Right forelimb (tissue), 1 donor: ENCODE measurements around the gene UBA3.

Source experiments
- DNase-seq: peaks from one replicate; pipeline ENCODE4 v3.0.0-alpha.2; 2018

Gene UBA3

GRCh38 chr3:69097407-69098086 lies 17.4 kb upstream of the UBA3 start:
- DNase-seq: no peak

- no peak for DNase-seq
Observed at GRCh38 chr3:69096299-69096698, 16.1 kb upstream of the UBA3 start.

- no peak for DNase-seq
Observed at GRCh38 chr3:69095636-69096035, 15.5 kb upstream of the UBA3 start.

GRCh38 chr3:69094467-69095205 lies 14.5 kb upstream of the UBA3 start:
- DNase-seq: no peak

- no peak for DNase-seq
Observed at GRCh38 chr3:69092030-69092516, 11.9 kb upstream of the UBA3 start.

GRCh38 chr3:69091389-69092029 lies 11.3 kb upstream of the UBA3 start:
- DNase-seq: no peak

GRCh38 chr3:69090021-69090420 lies 9.9 kb upstream of the UBA3 start:
- DNase-seq: no peak

GRCh38 chr3:69088063-69088462 lies 7.9 kb upstream of the UBA3 start:
- DNase-seq: no peak

GRCh38 chr3:69087030-69087791 lies 7.0 kb upstream of the UBA3 start:
- DNase-seq: no peak

- peak; percentile 82 for DNase-seq
Observed at GRCh38 chr3:69085833-69086722, 5.9 kb upstream of the UBA3 start.

- peak; percentile 68 for DNase-seq
Observed at GRCh38 chr3:69085168-69085832, 5.1 kb upstream of the UBA3 start.

GRCh38 chr3:69084326-69085167 lies 4.4 kb upstream of the UBA3 start, which contains the start of gene ARL6IP5:
Gene ARL6IP5, plus strand, starts transcription at chr3:69084937. Its CDS starts 111 bp downstream, at chr3:69085048.
- peak; percentile 95 for DNase-seq

GRCh38 chr3:69082805-69083204 lies 2.6 kb upstream of the UBA3 start:
- no peak for DNase-seq

- no peak for DNase-seq
Observed at GRCh38 chr3:69082361-69082760, 2.2 kb upstream of the UBA3 start.

- DNase-seq: no peak
Observed at GRCh38 chr3:69081583-69082262, 1.6 kb upstream of the UBA3 start.

GRCh38 chr3:69079269-69080159 lies 651 bp downstream of the UBA3 start:
- DNase-seq: peak; percentile 61

- DNase-seq: no peak
Observed at GRCh38 chr3:69072928-69073327, 7.2 kb downstream of the UBA3 start.

GRCh38 chr3:69066121-69066520 lies 14.0 kb downstream of the UBA3 start:
- DNase-seq: no peak
